Left colon (tissue), 2 donors: ENCODE data around the gene CKAP5. TPM values are rescaled to one million over a fixed set of nuclear protein-coding genes. Genes with fewer than 3 reads are reported as not detected.

ENCODE experiments used
- ATAC-seq: fragments of 200-7000 bp; cut with Tn5 transposase; one replicate; pipeline ENCODE4 v1.9.1; 2020; ENCODE audit warnings: mild to moderate bottlenecking, moderate library complexity
- DNase-seq, 2 donors: peaks; one replicate each; pipeline ENCODE4 v3.0.0-alpha.2; 2020
- intact Hi-C, 2 donors: fragments of 100-400 bp; cut with DNase I in 1 of 2; cut with micrococcal nuclease in 1 of 2; formaldehyde crosslinking; loops; one replicate each; pipeline versions ENCODE4 v1.11.2 to v1.14.0; 2022; cut with DNase I, micrococcal nuclease
- total RNA-seq, 2 donors: library from RNA; stranded (reverse); fragmentation: NEBNext Ultra II Directional; extraction: Animal tissue kit (Norgen Biotek cat#: 25700); gene quantifications; one replicate each; pipeline ENCODE4 v1.2.1, GENCODE V29; 2021
- donor health status: DM: no; HTN: no; CAD: no.
- donor health status: DM: yes; HTN: yes; CAD: no.

The CKAP5 gene
- total RNA-seq, 2 donors from 2014 or later = 50.4 to 68.0 TPM

- intact Hi-C loops = no loop called here
- no peak for DNase-seq
- ATAC-seq = no peak
These were observed 104.2 kb downstream of the CKAP5 start for GRCh38 chr11:46741600-46742484.

- DNase-seq = peak; percentile 37 to 45
- peak; percentile 78 for ATAC-seq
- intact Hi-C loops = no loop called here
These were observed 107.2 kb downstream of the CKAP5 start for GRCh38 chr11:46738887-46739286.

GRCh38 chr11:46737699-46738098 lies 108.4 kb downstream of the CKAP5 start:
- DNase-seq (no peak), ATAC-seq (no peak)
- intact Hi-C loops = no loop called here

- ATAC-seq (peak; percentile 73), DNase-seq (no peak)
- intact Hi-C loops = no loop called here
These were observed 109.5 kb downstream of the CKAP5 start for GRCh38 chr11:46736615-46737014.

GRCh38 chr11:46736146-46736545 lies 109.9 kb downstream of the CKAP5 start:
- ATAC-seq = no peak
- intact Hi-C loops = no loop called here
- no peak for DNase-seq

- intact Hi-C loops = no loop called here
- DNase-seq (no peak), ATAC-seq (no peak)
These were observed 112.8 kb downstream of the CKAP5 start for GRCh38 chr11:46733234-46733633.

- DNase-seq = no peak
- intact Hi-C loops = no loop called here
- no peak for ATAC-seq
These were observed 114.5 kb downstream of the CKAP5 start for GRCh38 chr11:46731545-46731944.

- intact Hi-C loops = no loop called here
- ATAC-seq (no peak), DNase-seq (no peak)
These were observed 116.7 kb downstream of the CKAP5 start for GRCh38 chr11:46729110-46730027.

- ATAC-seq (no peak), DNase-seq (no peak)
- intact Hi-C loops = no loop called here
These were observed 117.4 kb downstream of the CKAP5 start for GRCh38 chr11:46728659-46729040.

GRCh38 chr11:46727952-46728658 lies 118.0 kb downstream of the CKAP5 start:
- ATAC-seq = no peak
- no peak for DNase-seq
- intact Hi-C loops = no loop called here

- DNase-seq = no peak
- ATAC-seq = no peak
- intact Hi-C loops = no loop called here
These were observed 119.7 kb downstream of the CKAP5 start for GRCh38 chr11:46726206-46726862.

- ATAC-seq (no peak), DNase-seq (no peak)
- intact Hi-C loops = no loop called here
These were observed 120.5 kb downstream of the CKAP5 start for GRCh38 chr11:46725338-46726205.

- no peak for ATAC-seq
- intact Hi-C loops = no loop called here
- DNase-seq = no peak
These were observed 122.0 kb downstream of the CKAP5 start for GRCh38 chr11:46724088-46724487.

- DNase-seq (no peak), ATAC-seq (no peak)
- intact Hi-C loops = no loop called here
These were observed 122.8 kb downstream of the CKAP5 start for GRCh38 chr11:46723359-46723680.

GRCh38 chr11:46722566-46723358 lies 123.3 kb downstream of the CKAP5 start:
- ATAC-seq = no peak
- intact Hi-C loops = no loop called here

GRCh38 chr11:46721286-46721685 lies 124.8 kb downstream of the CKAP5 start:
- DNase-seq (no peak), ATAC-seq (no peak)
- intact Hi-C loops = no loop called here

More at GRCh38 chr11:46722566-46723358, 123.3 kb downstream of the CKAP5 start:
- DNase-seq = no peak

- ATAC-seq = no peak
- no peak for DNase-seq
- intact Hi-C loops = no loop called here
These were observed 126.4 kb downstream of the CKAP5 start for GRCh38 chr11:46719543-46720218.
